Measurements from ENCODE around the gene HS3ST5.

GRCh38 chr6:114344971-114345275, 2.1 kb upstream of the HS3ST5 start:
- no peak for TF ChIP-seq ZSCAN18 (CRISPR knock-in tag; IDR thresholded peaks at IDR 0.05)
- no peak for TF ChIP-seq CBFB (CRISPR knock-in tag; IDR thresholded peaks at IDR 0.05; ENCODE audit: low read depth)
- no peak for TF ChIP-seq CTCF (IDR thresholded peaks at IDR 0.05)
- TF ChIP-seq ATF3 (CRISPR knock-in tag; conservative IDR thresholded peaks at IDR 0.05): no peak

All from WTC11 (cell line).